K562 (cell line): ENCODE measurements around the gene TSPAN11.

Experiments
- HMG20A ChIP-seq: fragments of 450-650 bp; formaldehyde crosslinking; conservative IDR thresholded peaks from 2 replicates; pipeline ENCODE4 v1.4.0; 2020; ENCODE audit warnings: mild to moderate bottlenecking, mixed read lengths
- HMGXB4 ChIP-seq: sonication (generic); formaldehyde crosslinking; IDR thresholded peaks from 2 replicates; pipeline ENCODE4 v1.8.1; 2023; ENCODE audit warnings: mild to moderate bottlenecking, missing genetic modification reagents
- HNRNPUL1 ChIP-seq: fragments of 200-400 bp; formaldehyde crosslinking; IDR thresholded peaks from 2 replicates; pipeline ENCODE4 v1.6.1; 2017; ENCODE audit warnings: low read length
- MYC ChIP-seq, 2 experiments: fragments of 250-450 bp in 1 of 2; sonication (Bioruptor Pico) in 1 of 2; IDR thresholded peaks; 2 replicates each; pipeline versions ENCODE4 v1.5.1 to v1.6.1; 2012 to 2021; ENCODE audit warnings: low read depth in 2 of 2, borderline replicate concordance in 1 of 2, improper control_type of control experiment in 1 of 2, low read length in 1 of 2, mild to moderate bottlenecking in 1 of 2, moderate library complexity in 1 of 2
- NR3C1 ChIP-seq: sonication (generic); formaldehyde crosslinking; IDR thresholded peaks from 2 replicates; pipeline ENCODE4 v1.8.1; 2022; ENCODE audit warnings: missing genetic modification reagents
- POLR2AphosphoS5 ChIP-seq: IDR thresholded peaks from 2 replicates; pipeline ENCODE4 v1.6.1; 2011; ENCODE audit warnings: mild to moderate bottlenecking, low read depth, low read length, moderate library complexity; ENCODE audit not compliant: control insufficient read depth, insufficient read depth
- RAD21 ChIP-seq, 2 experiments: fragments of 250-450 bp in 1 of 2; fragments of 450-650 bp in 1 of 2; sonication (Bioruptor Pico) in 1 of 2; formaldehyde crosslinking in 1 of 2; IDR thresholded peaks in 1 of 2; conservative IDR thresholded peaks in 1 of 2; 2 replicates each; pipeline versions ENCODE4 v1.4.0 to v1.8.0; 2020 to 2022; ENCODE audit warnings: mild to moderate bottlenecking in 2 of 2, moderate library complexity in 1 of 2
- RBM39 ChIP-seq: fragments of 200-400 bp; formaldehyde crosslinking; optimal IDR thresholded peaks from 2 replicates; pipeline ENCODE3; 2018; ENCODE audit warnings: low read depth, low read length
- SAP30 ChIP-seq: fragments of 200-600 bp; sonication (generic); IDR thresholded peaks from 2 replicates; pipeline ENCODE4 v1.6.1; 2012; ENCODE audit warnings: borderline replicate concordance, low read depth, mild to moderate bottlenecking, moderate library complexity, low read length, control low read depth, inconsistent platforms; ENCODE audit not compliant: insufficient read depth, poor library complexity, severe bottlenecking
- STAT5B ChIP-seq: fragments of 250-450 bp; sonication (Bioruptor Pico); IDR thresholded peaks from 2 replicates; pipeline ENCODE4 v1.8.0; 2021; ENCODE audit warnings: mild to moderate bottlenecking, inconsistent platforms
- ZNF274 ChIP-seq: IDR thresholded peaks from 2 replicates; pipeline ENCODE4 v1.6.1; 2011; ENCODE audit warnings: low read depth, mild to moderate bottlenecking, low read length, moderate library complexity, borderline replicate concordance
- TF ChIP-seq, protein P1 (sequence below), 3 experiments: IDR thresholded peaks in 2 of 3; conservative IDR thresholded peaks in 1 of 3; 2 replicates each; pipeline ENCODE4 v1.5.1; 2011 to 2012; ENCODE audit warnings: low read length in 3 of 3, mild to moderate bottlenecking in 3 of 3, control low read depth in 2 of 3, improper control_type of control experiment in 1 of 3, inconsistent platforms in 1 of 3, low read depth in 1 of 3, mixed read lengths in 1 of 3, moderate library complexity in 1 of 3; ENCODE audit not compliant: insufficient read depth in 2 of 3
- TF ChIP-seq, protein P2 (sequence below): fragments of 200-800 bp; sonication (Bioruptor generic); IDR thresholded peaks from 2 replicates; pipeline ENCODE4 v1.6.1; 2017; ENCODE audit warnings: missing genetic modification characterization, missing compliant biosample characterization

GRCh38 chr12:30882706-30883105 is 43.8 kb upstream of the TSPAN11 start:
- TF ChIP-seq SAP30 (no peak), HMGXB4 (CRISPR knock-in tag) (no peak), POLR2AphosphoS5 (no peak), HNRNPUL1 (no peak), STAT5B (CRISPR knock-in tag) (no peak), RAD21 (CRISPR knock-in tag; conservative IDR thresholded peaks at IDR 0.05 in 1 of 2, IDR thresholded peaks at IDR 0.05 in 1 of 2) (peak in 1 of 2 experiments; percentile 41; a peak in 2 of 4 replicates), MYC (IDR thresholded peaks at IDR 0.05; ENCODE audit: low read depth, low read length) (no peak), MYC (CRISPR knock-in tag; IDR thresholded peaks at IDR 0.05; ENCODE audit: borderline replicate concordance, low read depth) (no peak), RBM39 (no peak), ZNF274 (no peak), NR3C1 (CRISPR knock-in tag) (no peak), HMG20A (no peak)
- TF ChIP-seq, protein P1, sequence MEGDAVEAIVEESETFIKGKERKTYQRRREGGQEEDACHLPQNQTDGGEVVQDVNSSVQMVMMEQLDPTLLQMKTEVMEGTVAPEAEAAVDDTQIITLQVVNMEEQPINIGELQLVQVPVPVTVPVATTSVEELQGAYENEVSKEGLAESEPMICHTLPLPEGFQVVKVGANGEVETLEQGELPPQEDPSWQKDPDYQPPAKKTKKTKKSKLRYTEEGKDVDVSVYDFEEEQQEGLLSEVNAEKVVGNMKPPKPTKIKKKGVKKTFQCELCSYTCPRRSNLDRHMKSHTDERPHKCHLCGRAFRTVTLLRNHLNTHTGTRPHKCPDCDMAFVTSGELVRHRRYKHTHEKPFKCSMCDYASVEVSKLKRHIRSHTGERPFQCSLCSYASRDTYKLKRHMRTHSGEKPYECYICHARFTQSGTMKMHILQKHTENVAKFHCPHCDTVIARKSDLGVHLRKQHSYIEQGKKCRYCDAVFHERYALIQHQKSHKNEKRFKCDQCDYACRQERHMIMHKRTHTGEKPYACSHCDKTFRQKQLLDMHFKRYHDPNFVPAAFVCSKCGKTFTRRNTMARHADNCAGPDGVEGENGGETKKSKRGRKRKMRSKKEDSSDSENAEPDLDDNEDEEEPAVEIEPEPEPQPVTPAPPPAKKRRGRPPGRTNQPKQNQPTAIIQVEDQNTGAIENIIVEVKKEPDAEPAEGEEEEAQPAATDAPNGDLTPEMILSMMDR (IDR thresholded peaks at IDR 0.05 in 2 of 3, conservative IDR thresholded peaks at IDR 0.05 in 1 of 3; ENCODE audit: insufficient read depth in 2 of 3, low read depth in 1 of 3, low read length in 3 of 3) = no peak
- TF ChIP-seq, protein P2, sequence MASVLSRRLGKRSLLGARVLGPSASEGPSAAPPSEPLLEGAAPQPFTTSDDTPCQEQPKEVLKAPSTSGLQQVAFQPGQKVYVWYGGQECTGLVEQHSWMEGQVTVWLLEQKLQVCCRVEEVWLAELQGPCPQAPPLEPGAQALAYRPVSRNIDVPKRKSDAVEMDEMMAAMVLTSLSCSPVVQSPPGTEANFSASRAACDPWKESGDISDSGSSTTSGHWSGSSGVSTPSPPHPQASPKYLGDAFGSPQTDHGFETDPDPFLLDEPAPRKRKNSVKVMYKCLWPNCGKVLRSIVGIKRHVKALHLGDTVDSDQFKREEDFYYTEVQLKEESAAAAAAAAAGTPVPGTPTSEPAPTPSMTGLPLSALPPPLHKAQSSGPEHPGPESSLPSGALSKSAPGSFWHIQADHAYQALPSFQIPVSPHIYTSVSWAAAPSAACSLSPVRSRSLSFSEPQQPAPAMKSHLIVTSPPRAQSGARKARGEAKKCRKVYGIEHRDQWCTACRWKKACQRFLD = no peak
